Ovary (tissue), 3 donors: ENCODE data around the gene DDA1.

ENCODE experiments used
- EP300 ChIP-seq: sonication (generic); formaldehyde crosslinking; IDR thresholded peaks from one replicate; pipeline ENCODE4 v1.6.1; 2017; ENCODE audit warnings: antibody characterized with exemption
- POLR2A ChIP-seq: fragments of 450-650 bp; IDR thresholded peaks from one replicate; pipeline ENCODE4 v1.6.1; 2017; ENCODE audit warnings: antibody characterized with exemption, mild to moderate bottlenecking, moderate library complexity
- TF ChIP-seq, protein P1 (sequence below), 3 donors: fragments of 450-650 bp in 2 of 3; fragments of 200-600 bp in 1 of 3; IDR thresholded peaks; one replicate each; pipeline versions ENCODE4 v1.5.1 to v1.8.0; 2016 to 2022; ENCODE audit warnings: antibody characterized with exemption in 3 of 3, mild to moderate bottlenecking in 1 of 3
- donor health status: DM: no; HTN: no; CAD: no.

DNA sequence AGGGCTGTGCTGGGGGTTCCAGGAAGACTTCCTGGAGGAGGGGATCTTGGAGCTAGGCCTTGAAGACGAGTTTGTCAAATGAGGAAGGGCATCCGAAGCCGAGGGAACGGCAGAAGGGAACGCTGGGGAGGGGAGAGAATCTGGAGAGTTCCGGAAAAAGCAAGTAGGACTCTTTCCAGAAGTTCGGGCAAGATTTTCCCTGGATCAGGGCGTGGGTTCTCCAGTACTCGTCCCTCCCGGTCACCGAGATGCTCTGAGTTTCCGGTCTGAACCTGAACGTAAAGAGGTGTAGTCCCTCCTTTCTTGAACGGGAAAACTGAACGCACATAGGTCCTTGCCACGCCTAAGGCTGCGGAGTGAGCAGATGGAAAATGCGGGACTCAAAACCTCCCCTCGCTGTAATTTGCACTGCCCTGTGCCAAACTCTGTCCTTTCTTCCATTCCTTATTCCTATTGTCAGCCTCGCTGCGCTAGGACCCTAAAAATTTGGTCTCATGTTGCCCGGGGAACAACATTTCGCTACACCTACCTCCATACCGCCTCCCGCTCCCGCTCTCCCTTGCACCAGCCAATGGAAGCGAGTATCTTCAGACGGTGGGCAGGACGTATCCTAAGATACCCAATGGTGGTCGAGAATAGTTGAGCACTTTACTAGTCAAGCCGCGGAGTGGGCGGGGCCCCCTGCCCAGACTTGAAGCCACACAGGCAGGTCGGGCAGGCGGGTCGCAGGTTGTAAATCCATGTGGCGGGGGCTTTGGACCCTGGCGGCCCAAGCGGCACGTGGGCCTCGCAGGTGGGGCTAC is 27.7 kb downstream of the DDA1 start, which contains the start of gene GTPBP3:
- no peak for TF ChIP-seq POLR2A
- TF ChIP-seq, protein P1, sequence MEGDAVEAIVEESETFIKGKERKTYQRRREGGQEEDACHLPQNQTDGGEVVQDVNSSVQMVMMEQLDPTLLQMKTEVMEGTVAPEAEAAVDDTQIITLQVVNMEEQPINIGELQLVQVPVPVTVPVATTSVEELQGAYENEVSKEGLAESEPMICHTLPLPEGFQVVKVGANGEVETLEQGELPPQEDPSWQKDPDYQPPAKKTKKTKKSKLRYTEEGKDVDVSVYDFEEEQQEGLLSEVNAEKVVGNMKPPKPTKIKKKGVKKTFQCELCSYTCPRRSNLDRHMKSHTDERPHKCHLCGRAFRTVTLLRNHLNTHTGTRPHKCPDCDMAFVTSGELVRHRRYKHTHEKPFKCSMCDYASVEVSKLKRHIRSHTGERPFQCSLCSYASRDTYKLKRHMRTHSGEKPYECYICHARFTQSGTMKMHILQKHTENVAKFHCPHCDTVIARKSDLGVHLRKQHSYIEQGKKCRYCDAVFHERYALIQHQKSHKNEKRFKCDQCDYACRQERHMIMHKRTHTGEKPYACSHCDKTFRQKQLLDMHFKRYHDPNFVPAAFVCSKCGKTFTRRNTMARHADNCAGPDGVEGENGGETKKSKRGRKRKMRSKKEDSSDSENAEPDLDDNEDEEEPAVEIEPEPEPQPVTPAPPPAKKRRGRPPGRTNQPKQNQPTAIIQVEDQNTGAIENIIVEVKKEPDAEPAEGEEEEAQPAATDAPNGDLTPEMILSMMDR (IDR thresholded peaks at IDR 0.05) = no peak
- peak; percentile 14 for TF ChIP-seq EP300
